A549 (cell line): Measurements from ENCODE around the gene RIPOR2. TPM values are rescaled to one million over a fixed set of nuclear protein-coding genes. Genes with fewer than 3 reads are reported as not detected.

Experiments
- ATAC-seq, 2 experiments: fragments of 200-7000 bp in 1 of 2; fragments of >200 bp in 1 of 2; cut with Nextera tagmentation in 1 of 2; cut with Tn5 transposase in 1 of 2; 3 replicates each; pipeline versions ENCODE4 v1.8.0 to v1.9.1; 2018 to 2020; ENCODE audit warnings: mild to moderate bottlenecking in 1 of 2, moderate library complexity in 1 of 2
- CTCF ChIA-PET: fragments of 300-600 bp; sonication (Branson Sonifier 250); formaldehyde crosslinking; extraction: SDS; loops from one replicate; lab custom pipeline; 2021; ENCODE audit warnings: antibody characterized with exemption, inconsistent platforms; lab: Yijun Ruan, JAX
- POLR2A ChIA-PET: fragments of 350-600 bp; formaldehyde crosslinking; extraction: SDS; loops from one replicate; lab custom pipeline; 2021; ENCODE audit warnings: antibody characterized with exemption, inconsistent platforms; lab: Yijun Ruan, JAX
- DNase-seq, 2 experiments: peaks; one replicate each; pipeline versions ENCODE4 v3.0.0 to v3.0.0-alpha.2; 2011 to 2016; ENCODE audit warnings: low read depth in 1 of 2, low spot score in 1 of 2
- FAIRE-seq: peaks from 2 replicates; lab custom pipeline; 2011; peaks lifted over from hg19 to GRCh38; lab: Jason Lieb, UNC
- H3K27ac ChIP-seq, 2 experiments: fragments of >200 bp; sonication (Bioruptor Twin); formaldehyde crosslinking; 3 replicates each; pipeline ENCODE4 v1.5.1; 2016 to 2017
- H3K4me1 ChIP-seq: fragments of >200 bp; sonication (Bioruptor Twin); formaldehyde crosslinking; 3 replicates; pipeline ENCODE4 v1.6.1; 2016
- H3K4me2 ChIP-seq: fragments of >200 bp; sonication (Bioruptor Twin); formaldehyde crosslinking; 3 replicates; pipeline ENCODE4 v1.6.1; 2016
- H3K4me3 ChIP-seq: fragments of >200 bp; sonication (Bioruptor Twin); formaldehyde crosslinking; 3 replicates; pipeline ENCODE4 v1.5.1; 2016
- H3K9me3 ChIP-seq: fragments of >200 bp; sonication (Bioruptor Twin); formaldehyde crosslinking; 3 replicates; pipeline ENCODE4 v1.6.1; 2016
- BHLHE40 ChIP-seq: IDR thresholded peaks from 2 replicates; pipeline ENCODE4 v1.6.1; 2012; ENCODE audit warnings: low read depth, low read length, inconsistent platforms
- CBX8 ChIP-seq: fragments of 200-600 bp; sonication (generic); IDR thresholded peaks from 2 replicates; pipeline ENCODE4 v1.6.1; 2016
- CEBPB ChIP-seq, 2 experiments: fragments of >200 bp in 1 of 2; sonication (Bioruptor Twin) in 1 of 2; formaldehyde crosslinking in 1 of 2; IDR thresholded peaks; 2 replicates each; pipeline ENCODE4 v1.6.1; 2012 to 2016
- CHD2 ChIP-seq: fragments of 150-350 bp; IDR thresholded peaks from 2 replicates; pipeline ENCODE4 v1.6.1; 2014; ENCODE audit warnings: low read length; ENCODE audit not compliant: partially characterized antibody
- CHD4 ChIP-seq: fragments of 200-600 bp; sonication (generic); IDR thresholded peaks from 2 replicates; pipeline ENCODE4 v1.6.1; 2016; ENCODE audit warnings: antibody characterized with exemption, mild to moderate bottlenecking, borderline replicate concordance
- EHF ChIP-seq: fragments of 250-450 bp; sonication (Bioruptor Pico); IDR thresholded peaks from 2 replicates; pipeline ENCODE4 v1.5.0; 2020; ENCODE audit warnings: mild to moderate bottlenecking
- EP300 ChIP-seq, 2 experiments: fragments of >200 bp; sonication (Bioruptor Twin); formaldehyde crosslinking; IDR thresholded peaks; 2 replicates in 1 of 2; 3 replicates in 1 of 2; pipeline ENCODE4 v1.6.1; 2016 to 2017
- ESRRA ChIP-seq: fragments of 150-350 bp; IDR thresholded peaks from 2 replicates; pipeline ENCODE4 v1.6.1; 2014; ENCODE audit warnings: mild to moderate bottlenecking, low read length, borderline replicate concordance
- FOXS1 ChIP-seq: fragments of 250-450 bp; sonication (Bioruptor Pico); IDR thresholded peaks from 2 replicates; pipeline ENCODE4 v1.5.0; 2020; ENCODE audit warnings: mild to moderate bottlenecking, moderate library complexity
- GATA3 ChIP-seq: IDR thresholded peaks from 2 replicates; pipeline ENCODE4 v1.6.1; 2012; ENCODE audit warnings: borderline replicate concordance
- HDAC2 ChIP-seq: fragments of 200-600 bp; sonication (generic); IDR thresholded peaks from 2 replicates; pipeline ENCODE4 v1.6.1; 2016
- HOXA7 ChIP-seq: fragments of 250-450 bp; sonication (Bioruptor Pico); IDR thresholded peaks from 2 replicates; pipeline ENCODE4 v1.5.0; 2020; ENCODE audit warnings: mild to moderate bottlenecking, moderate library complexity
- HOXB13 ChIP-seq: fragments of 250-450 bp; sonication (Bioruptor Pico); IDR thresholded peaks from 2 replicates; pipeline ENCODE4 v1.5.0; 2020; ENCODE audit warnings: low read depth, mild to moderate bottlenecking, moderate library complexity
- JUNB ChIP-seq: fragments of >200 bp; sonication (Bioruptor Twin); formaldehyde crosslinking; IDR thresholded peaks from 2 replicates; pipeline ENCODE4 v1.6.1; 2016
- POLR2AphosphoS2 ChIP-seq: conservative IDR thresholded peaks from 2 replicates; pipeline ENCODE4 v1.6.1; 2012; ENCODE audit warnings: low read length, improper control_type of control experiment, inconsistent platforms
- RARB ChIP-seq: fragments of 250-450 bp; sonication (Bioruptor Pico); IDR thresholded peaks from 2 replicates; pipeline ENCODE4 v1.8.0; 2021; ENCODE audit warnings: mild to moderate bottlenecking, moderate library complexity
- RCOR1 ChIP-seq: fragments of 150-350 bp; IDR thresholded peaks from 2 replicates; pipeline ENCODE4 v1.6.1; 2014; ENCODE audit warnings: antibody characterized with exemption, low read length, low read depth
- RFX5 ChIP-seq: fragments of 450-650 bp; IDR thresholded peaks from 2 replicates; pipeline ENCODE4 v1.7.1; 2014; ENCODE audit warnings: antibody characterized with exemption, mild to moderate bottlenecking, moderate library complexity
- SREBF2 ChIP-seq: fragments of 450-650 bp; IDR thresholded peaks from 2 replicates; pipeline ENCODE4 v1.6.1; 2014; ENCODE audit warnings: mild to moderate bottlenecking, moderate library complexity
- TFCP2L1 ChIP-seq: fragments of 250-450 bp; sonication (Bioruptor Pico); IDR thresholded peaks from 2 replicates; pipeline ENCODE4 v1.5.0; 2021; ENCODE audit warnings: mild to moderate bottlenecking
- TP53 ChIP-seq: fragments of 250-450 bp; sonication (Bioruptor Pico); IDR thresholded peaks from 2 replicates; pipeline ENCODE4 v1.5.0; 2021; ENCODE audit warnings: mild to moderate bottlenecking, moderate library complexity
- ZFP36 ChIP-seq: fragments of 450-650 bp; IDR thresholded peaks from 2 replicates; pipeline ENCODE4 v1.6.1; 2014; ENCODE audit warnings: borderline replicate concordance; ENCODE audit not compliant: partially characterized antibody
- ZNF302 ChIP-seq: fragments of 250-450 bp; sonication (Bioruptor Pico); IDR thresholded peaks from 2 replicates; pipeline ENCODE4 v1.9.0; 2021; ENCODE audit warnings: inconsistent platforms, mild to moderate bottlenecking, moderate library complexity
- WGBS: methylation state at CpG from one replicate; pipeline ENCODE4 v1.1.6; 2017; ENCODE audit errors: missing lambda C conversion rate; 5-methylcytosine and 5-hydroxymethylcytosine counted together
- polyA plus RNA-seq, 4 experiments: library from polyadenylated mRNA; depleted of rRNA in 3 of 4; stranded (reverse); fragments of >200 nt; fragmentation: RNase III in 1 of 4; extraction: RNeasy Plus Mini Kit Qiagen cat#74134 plus additional on column Dnase treatment in 1 of 4; gene quantifications; 2 replicates in 3 of 4; 3 replicates in 1 of 4; pipeline ENCODE4 v1.2.3, GENCODE V29; 2011 to 2017
- TF ChIP-seq, protein P1 (sequence below): IDR thresholded peaks from 2 replicates; pipeline ENCODE4 v1.6.1; 2012
- TF ChIP-seq, protein P2 (sequence below): fragments of >200 bp; sonication (Bioruptor Twin); formaldehyde crosslinking; IDR thresholded peaks from 3 replicates; pipeline ENCODE4 v1.6.1; 2016
- TF ChIP-seq, protein P3 (sequence below): IDR thresholded peaks from 2 replicates; pipeline ENCODE4 v1.6.1; 2012
- TF ChIP-seq, protein P4 (sequence below): fragments of 450-650 bp; IDR thresholded peaks from 2 replicates; pipeline ENCODE4 v1.6.1; 2014; ENCODE audit warnings: antibody characterized with exemption
- TF ChIP-seq, protein P5 (sequence below): fragments of 150-350 bp; IDR thresholded peaks from 2 replicates; pipeline ENCODE4 v1.6.1; 2014; ENCODE audit warnings: low read depth, mild to moderate bottlenecking, low read length

Gene RIPOR2
- polyA plus RNA-seq, 2 of the 4 experiments (the other 2 are of a cell fraction) = 0.01 TPM; not detected in 1

DNA sequence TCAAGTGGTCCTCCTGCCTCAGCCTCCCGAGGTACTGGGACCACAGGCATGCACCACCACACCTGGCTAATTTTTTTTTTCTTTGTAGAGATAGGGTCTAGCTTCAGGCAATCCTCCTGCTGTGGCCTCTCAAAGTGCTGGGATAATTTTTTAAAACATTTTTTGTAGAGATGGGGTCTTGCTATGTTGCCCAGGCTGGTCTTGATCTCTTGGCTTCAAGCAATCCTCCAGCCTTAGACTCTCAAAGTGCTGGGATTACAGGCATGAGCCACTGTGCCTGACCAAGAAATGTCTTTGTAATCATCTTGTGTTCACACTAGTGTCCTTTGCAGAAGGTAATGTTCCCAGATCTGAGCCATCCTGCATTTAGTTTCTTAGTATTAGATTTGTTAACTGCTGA is 61.6 kb downstream of the RIPOR2 start:
- CTCF ChIA-PET = no interaction called here
- Histone ChIP-seq H3K9me3 (peaks cover 8% of the 10 kb centered on the region; the same call in 1 of the 3 replicates), H3K27ac (no peak overlapping the region), H3K4me2 (no peak overlapping the region), H3K4me3 (no peak overlapping the region), H3K4me1 (no peaks in the 10 kb centered on the region)
- TF ChIP-seq RCOR1 = no peak
- no peak for TF ChIP-seq RFX5
- TF ChIP-seq TP53 (CRISPR knock-in tag) = no peak
- TF ChIP-seq HOXB13 (CRISPR knock-in tag) = no peak
- no peak for TF ChIP-seq EHF (CRISPR knock-in tag)
- no peak for TF ChIP-seq CEBPB (IDR thresholded peaks at IDR 0.05)
- TF ChIP-seq JUNB = no peak
- TF ChIP-seq SREBF2 = no peak
- no peak for TF ChIP-seq EP300 (IDR thresholded peaks at IDR 0.05)
- no peak for TF ChIP-seq ESRRA
- no peak for TF ChIP-seq HDAC2
- no peak for TF ChIP-seq FOXS1
- WGBS = 10% methylated on average over 1 of the region's 1 CpG
- DNase-seq = no peak
- FAIRE-seq = no peak
- ATAC-seq = no peak
- POLR2A ChIA-PET = no interaction called here

DNA sequence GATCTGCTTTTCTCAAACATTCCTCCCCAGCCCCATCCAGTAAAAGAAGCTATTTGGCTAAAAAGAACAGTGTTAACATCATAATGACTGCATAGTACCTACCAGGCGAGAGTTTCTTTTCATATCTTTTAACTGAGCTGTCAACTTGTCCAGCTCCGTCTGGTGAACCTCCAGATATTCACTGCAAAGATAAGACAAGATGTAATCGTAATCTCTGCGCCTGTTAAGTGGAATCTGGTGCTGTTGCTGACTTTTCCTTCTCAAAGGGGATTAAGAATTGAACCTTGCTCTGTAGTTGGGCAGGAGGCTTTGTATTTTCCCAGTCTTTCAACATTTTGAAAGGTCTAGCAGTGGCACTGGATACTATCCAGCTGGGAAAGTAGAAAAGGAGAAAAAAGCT is 63.0 kb downstream of the RIPOR2 start:
- FAIRE-seq = no peak
- 40% methylated on average over 4 of the region's 4 CpGs for WGBS
- CTCF ChIA-PET = interaction anchor here (1.1 to 1.4 kb wide), 2 partner anchors 15 to 198 kb away, joined by 3 read pairs; no protein-coding TSS in a partner anchor
- no peak overlapping the region for H3K4me3 ChIP-seq
- no peak for DNase-seq
- H3K4me2 ChIP-seq = no peak overlapping the region
- peaks cover 6% of the 10 kb centered on the region; the same call in 1 of the 3 replicates for H3K9me3 ChIP-seq
- no peaks in the 10 kb centered on the region for H3K4me1 ChIP-seq
- TF ChIP-seq FOXS1 = no peak
- TF ChIP-seq RFX5 = no peak
- no peak for TF ChIP-seq TFCP2L1
- TF ChIP-seq, protein P1, sequence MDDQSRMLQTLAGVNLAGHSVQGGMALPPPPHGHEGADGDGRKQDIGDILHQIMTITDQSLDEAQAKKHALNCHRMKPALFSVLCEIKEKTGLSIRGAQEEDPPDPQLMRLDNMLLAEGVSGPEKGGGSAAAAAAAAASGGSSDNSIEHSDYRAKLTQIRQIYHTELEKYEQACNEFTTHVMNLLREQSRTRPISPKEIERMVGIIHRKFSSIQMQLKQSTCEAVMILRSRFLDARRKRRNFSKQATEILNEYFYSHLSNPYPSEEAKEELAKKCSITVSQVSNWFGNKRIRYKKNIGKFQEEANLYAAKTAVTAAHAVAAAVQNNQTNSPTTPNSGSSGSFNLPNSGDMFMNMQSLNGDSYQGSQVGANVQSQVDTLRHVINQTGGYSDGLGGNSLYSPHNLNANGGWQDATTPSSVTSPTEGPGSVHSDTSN = no peak
- no peak for TF ChIP-seq CBX8
- TF ChIP-seq, all 56 proteins: peak for 0
- ATAC-seq = no peak
- POLR2A ChIA-PET = no interaction called here
- no peak overlapping the region for H3K27ac ChIP-seq

DNA sequence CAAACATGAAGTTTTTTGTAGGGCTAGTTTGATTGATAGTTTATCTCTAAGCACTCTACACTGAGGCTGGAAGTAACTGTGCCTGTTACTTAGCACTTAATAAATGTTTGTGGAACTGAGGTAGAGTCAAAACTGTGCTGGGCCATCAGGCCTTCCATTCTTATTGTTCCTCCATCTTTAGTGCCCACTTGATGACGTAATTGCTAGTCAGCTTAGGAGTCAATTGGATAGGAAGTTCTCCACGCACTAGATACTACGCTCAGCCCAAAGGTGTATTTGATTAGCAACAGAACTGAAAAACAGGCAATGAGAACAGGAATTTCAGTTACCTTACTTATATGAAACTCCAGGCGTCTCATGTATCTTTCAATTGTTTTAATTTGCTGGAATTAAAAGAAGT is 67.0 kb downstream of the RIPOR2 start:
- 64% methylated on average over 4 of the region's 4 CpGs for WGBS
- no peak for TF ChIP-seq CHD4
- TF ChIP-seq, protein P2, sequence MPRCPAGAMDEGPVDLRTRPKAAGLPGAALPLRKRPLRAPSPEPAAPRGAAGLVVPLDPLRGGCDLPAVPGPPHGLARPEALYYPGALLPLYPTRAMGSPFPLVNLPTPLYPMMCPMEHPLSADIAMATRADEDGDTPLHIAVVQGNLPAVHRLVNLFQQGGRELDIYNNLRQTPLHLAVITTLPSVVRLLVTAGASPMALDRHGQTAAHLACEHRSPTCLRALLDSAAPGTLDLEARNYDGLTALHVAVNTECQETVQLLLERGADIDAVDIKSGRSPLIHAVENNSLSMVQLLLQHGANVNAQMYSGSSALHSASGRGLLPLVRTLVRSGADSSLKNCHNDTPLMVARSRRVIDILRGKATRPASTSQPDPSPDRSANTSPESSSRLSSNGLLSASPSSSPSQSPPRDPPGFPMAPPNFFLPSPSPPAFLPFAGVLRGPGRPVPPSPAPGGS = no peak
- no peak for TF ChIP-seq RARB (CRISPR knock-in tag)
- no peak for TF ChIP-seq GATA3
- no peak for TF ChIP-seq ZFP36
- TF ChIP-seq POLR2AphosphoS2 = no peak
- no peak for TF ChIP-seq BHLHE40
- TF ChIP-seq, protein P3, sequence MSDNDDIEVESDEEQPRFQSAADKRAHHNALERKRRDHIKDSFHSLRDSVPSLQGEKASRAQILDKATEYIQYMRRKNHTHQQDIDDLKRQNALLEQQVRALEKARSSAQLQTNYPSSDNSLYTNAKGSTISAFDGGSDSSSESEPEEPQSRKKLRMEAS = no peak
- TF ChIP-seq, protein P4, sequence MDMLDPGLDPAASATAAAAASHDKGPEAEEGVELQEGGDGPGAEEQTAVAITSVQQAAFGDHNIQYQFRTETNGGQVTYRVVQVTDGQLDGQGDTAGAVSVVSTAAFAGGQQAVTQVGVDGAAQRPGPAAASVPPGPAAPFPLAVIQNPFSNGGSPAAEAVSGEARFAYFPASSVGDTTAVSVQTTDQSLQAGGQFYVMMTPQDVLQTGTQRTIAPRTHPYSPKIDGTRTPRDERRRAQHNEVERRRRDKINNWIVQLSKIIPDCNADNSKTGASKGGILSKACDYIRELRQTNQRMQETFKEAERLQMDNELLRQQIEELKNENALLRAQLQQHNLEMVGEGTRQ = no peak
- TF ChIP-seq CBX8 = no peak
- TF ChIP-seq, protein P5, sequence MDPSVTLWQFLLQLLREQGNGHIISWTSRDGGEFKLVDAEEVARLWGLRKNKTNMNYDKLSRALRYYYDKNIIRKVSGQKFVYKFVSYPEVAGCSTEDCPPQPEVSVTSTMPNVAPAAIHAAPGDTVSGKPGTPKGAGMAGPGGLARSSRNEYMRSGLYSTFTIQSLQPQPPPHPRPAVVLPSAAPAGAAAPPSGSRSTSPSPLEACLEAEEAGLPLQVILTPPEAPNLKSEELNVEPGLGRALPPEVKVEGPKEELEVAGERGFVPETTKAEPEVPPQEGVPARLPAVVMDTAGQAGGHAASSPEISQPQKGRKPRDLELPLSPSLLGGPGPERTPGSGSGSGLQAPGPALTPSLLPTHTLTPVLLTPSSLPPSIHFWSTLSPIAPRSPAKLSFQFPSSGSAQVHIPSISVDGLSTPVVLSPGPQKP = no peak
- no peak for TF ChIP-seq HOXA7
- TF ChIP-seq ZNF302 (CRISPR knock-in tag) = no peak
- no peak for TF ChIP-seq CHD2
- Histone ChIP-seq H3K27ac (no peak overlapping the region), H3K4me1 (no peaks in the 10 kb centered on the region), H3K4me2 (no peak overlapping the region), H3K4me3 (no peak overlapping the region), H3K9me3 (no peaks in the 10 kb centered on the region)
- no peak for ATAC-seq
- ChIA-PET POLR2A (no interaction called here), CTCF (interaction anchor here (1.0 to 1.5 kb wide), 2 partner anchors 12 to 202 kb away, joined by 3 read pairs; no protein-coding TSS in a partner anchor)
- no peak for DNase-seq
- no peak for FAIRE-seq
